Epithelial cell of proximal tubule (primary cell): Measurements from ENCODE around the gene MCC. TPM values are rescaled to one million over a fixed set of nuclear protein-coding genes. Genes with fewer than 3 reads are reported as not detected.
"Not testable (repeated sequence)": the region's sequence is repeated elsewhere in the genome, so short reads cannot be mapped to it uniquely, and the experiment has no call there.

Experiments
- DNase-seq: peaks from one replicate; pipeline ENCODE4 v3.0.0-alpha.2; 2011; ENCODE audit warnings: low read depth
- H3K4me3 ChIP-seq: 2 replicates; pipeline ENCODE4 v1.5.1; 2011; ENCODE audit warnings: low read depth, mild to moderate bottlenecking, low read length
- total RNA-seq: library from RNA; depleted of rRNA; stranded (reverse); fragments of >200 nt; gene quantifications from 2 replicates; pipeline ENCODE4 v1.2.3, GENCODE V29; 2015
- TF ChIP-seq, protein P1 (sequence below): conservative IDR thresholded peaks from 2 replicates; pipeline ENCODE4 v1.5.1; 2012; ENCODE audit warnings: low read depth, mild to moderate bottlenecking, low read length

Gene MCC
- total RNA-seq, 1 donor from 2014 or later, result 6.3 TPM

DNA sequence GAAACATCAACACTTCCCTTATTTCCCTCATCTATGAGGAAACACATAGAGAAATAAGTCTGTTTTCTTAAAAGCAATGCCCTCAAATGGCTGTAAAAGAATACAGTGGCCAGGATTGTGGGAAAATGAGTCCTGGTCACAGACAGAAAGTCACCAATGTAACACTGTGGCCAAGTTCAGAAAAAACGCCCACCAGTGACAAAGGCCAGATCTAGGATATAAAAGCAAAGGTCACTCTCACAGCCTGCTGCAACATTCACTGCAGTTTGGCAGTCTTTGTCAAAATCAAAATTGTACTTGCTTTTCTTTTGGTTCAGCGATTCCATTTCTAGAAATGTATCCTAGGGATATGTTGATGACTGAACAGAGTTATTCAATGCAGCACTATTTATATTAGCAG lies 84.0 kb downstream of the MCC start:
- no peak for DNase-seq
- TF ChIP-seq, protein P1, sequence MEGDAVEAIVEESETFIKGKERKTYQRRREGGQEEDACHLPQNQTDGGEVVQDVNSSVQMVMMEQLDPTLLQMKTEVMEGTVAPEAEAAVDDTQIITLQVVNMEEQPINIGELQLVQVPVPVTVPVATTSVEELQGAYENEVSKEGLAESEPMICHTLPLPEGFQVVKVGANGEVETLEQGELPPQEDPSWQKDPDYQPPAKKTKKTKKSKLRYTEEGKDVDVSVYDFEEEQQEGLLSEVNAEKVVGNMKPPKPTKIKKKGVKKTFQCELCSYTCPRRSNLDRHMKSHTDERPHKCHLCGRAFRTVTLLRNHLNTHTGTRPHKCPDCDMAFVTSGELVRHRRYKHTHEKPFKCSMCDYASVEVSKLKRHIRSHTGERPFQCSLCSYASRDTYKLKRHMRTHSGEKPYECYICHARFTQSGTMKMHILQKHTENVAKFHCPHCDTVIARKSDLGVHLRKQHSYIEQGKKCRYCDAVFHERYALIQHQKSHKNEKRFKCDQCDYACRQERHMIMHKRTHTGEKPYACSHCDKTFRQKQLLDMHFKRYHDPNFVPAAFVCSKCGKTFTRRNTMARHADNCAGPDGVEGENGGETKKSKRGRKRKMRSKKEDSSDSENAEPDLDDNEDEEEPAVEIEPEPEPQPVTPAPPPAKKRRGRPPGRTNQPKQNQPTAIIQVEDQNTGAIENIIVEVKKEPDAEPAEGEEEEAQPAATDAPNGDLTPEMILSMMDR, result no peak
- no peak overlapping the region for H3K4me3 ChIP-seq

DNA sequence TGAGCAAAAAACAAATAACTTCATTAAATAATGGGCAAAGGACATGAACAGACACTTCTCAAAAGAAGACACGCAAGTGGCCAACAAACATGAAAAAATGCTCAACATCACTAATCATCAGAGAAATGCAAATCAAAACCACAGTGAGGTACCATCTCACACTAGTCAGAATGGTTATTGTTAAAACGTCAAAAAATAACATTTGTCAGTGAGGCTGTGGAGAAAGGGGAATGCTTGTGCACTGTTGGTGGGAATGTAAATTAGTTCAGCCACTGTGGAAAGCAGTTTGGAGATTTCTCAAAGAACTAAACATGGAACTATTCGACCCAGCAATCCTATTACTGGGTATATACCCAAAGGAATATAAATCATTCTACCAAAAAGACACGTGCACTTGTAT lies 90.3 kb downstream of the MCC start:
- not testable (repeated sequence) for DNase-seq

DNA sequence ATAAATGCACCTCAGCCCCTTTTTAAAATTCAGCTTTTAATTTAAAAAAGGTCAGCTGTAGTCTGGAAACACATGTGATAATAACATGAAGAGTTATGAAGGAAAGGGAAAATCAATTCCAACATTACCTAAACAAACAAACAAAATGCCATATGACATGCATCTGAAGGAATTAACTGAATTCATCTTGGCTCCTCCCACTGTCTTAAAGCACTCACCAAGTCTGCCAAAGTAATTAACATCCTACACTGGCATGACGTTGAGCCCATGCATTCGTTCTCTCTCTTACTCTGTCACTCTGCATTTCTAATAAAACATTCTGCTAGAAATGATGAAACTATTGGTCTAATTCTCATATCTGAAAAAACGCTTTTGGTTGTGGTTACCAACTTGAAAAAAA lies 91.2 kb downstream of the MCC start:
- TF ChIP-seq, protein P1, result no peak
- DNase-seq, result no peak
- no peak overlapping the region for H3K4me3 ChIP-seq

More for the DNA sequence above, 90.3 kb downstream of the MCC start:
- not testable (repeated sequence) for H3K4me3 ChIP-seq

DNA sequence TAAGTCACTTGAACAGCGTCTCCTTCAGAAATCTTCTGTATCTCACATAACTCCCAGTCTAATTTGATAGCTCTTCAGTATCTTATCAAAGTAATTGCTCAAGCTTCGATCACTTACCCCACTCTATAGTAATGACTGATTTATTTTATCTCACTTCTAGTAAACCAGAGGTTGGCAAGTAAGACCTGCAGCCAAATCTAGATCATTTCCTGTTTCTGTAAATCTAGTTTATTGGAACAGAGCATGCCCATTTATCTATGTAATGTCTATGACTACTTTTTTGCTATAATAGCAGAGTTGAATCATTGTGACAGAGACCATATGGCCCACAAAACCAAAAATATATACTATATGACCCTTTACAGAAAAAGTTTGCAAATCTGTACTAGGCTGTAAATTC lies 93.6 kb downstream of the MCC start:
- no peak overlapping the region for H3K4me3 ChIP-seq
- no peak for DNase-seq
- TF ChIP-seq, protein P1, result no peak

DNA sequence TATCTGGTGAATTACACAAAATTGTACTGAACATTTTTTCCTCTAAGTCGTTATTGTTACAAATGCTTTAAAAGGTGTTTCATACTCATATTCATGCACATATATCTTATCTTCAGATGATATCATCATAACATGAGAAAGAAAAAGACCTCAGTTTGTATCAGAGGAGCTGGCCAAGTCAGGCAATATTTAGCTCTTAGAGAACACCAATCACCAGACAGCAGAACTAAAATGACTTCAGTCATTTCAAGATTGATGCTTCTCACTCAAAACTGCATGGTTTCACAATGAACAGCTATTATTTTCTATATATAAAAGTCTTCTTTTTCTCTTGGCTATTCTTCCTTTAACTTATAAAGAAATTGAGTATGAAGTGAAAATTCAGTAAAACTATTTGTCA lies 98.0 kb downstream of the MCC start:
- H3K4me3 ChIP-seq, result no peak overlapping the region
- no peak for DNase-seq
- TF ChIP-seq, protein P1, result no peak

DNA sequence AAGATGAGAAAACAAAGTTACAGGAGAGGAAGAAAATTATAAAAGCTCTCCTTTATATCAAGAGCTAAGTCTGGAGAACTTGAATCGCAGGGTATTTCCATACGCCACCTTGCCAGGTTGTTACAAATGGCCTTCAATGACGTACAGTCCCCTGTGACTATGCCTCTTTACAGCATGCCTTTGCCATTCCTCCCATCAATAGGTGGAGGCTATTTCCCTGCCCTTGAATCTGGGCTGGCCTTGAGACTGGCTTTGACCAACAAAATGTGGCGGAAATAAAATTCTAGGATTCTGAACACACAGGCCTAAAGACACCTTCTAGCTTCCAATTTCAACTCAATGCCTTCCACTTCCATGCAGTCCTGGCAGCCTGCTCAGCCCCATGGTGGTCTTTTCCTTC lies 99.1 kb downstream of the MCC start:
- no peak overlapping the region for H3K4me3 ChIP-seq
- DNase-seq, result no peak
- TF ChIP-seq, protein P1, result no peak

DNA sequence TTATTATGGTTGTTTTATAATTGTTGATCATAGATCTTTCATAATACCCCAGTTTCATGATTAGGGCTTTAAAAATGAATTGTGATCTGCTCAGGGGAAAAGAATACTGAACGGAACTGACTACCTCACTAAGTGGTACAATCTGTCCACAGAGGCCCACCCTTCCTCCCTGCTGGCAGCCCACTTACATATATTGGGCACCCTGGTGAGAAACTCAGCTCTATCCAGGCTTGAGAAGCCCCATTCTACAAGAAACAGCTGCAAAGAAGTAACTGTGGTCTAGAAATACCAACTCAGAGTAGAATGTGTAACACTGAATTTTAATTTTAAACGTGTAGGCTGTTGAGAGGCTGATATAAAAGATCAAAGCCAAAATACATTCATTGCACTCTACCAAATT lies 100.4 kb downstream of the MCC start:
- TF ChIP-seq, protein P1, result no peak
- no peak for DNase-seq
- H3K4me3 ChIP-seq, result no peak overlapping the region
